K562 (cell line): ENCODE measurements around the gene HRC. TPM values are rescaled to one million over a fixed set of nuclear protein-coding genes. Genes with fewer than 3 reads are reported as not detected.
A peak's percentile ranks its signal among the peaks of the same experiment; 100 is the strongest.

Source experiments
- BMI1 ChIP-seq: fragments of 150-350 bp; IDR thresholded peaks from 2 replicates; pipeline ENCODE4 v1.6.1; 2014; ENCODE audit warnings: low read length
- DDX20 ChIP-seq: fragments of 450-650 bp; IDR thresholded peaks from 2 replicates; pipeline ENCODE4 v1.6.1; 2016; ENCODE audit warnings: missing genetic modification characterization, low read depth, mild to moderate bottlenecking, missing compliant biosample characterization, moderate library complexity
- HDAC1 ChIP-seq, 2 experiments: fragments of 450-650 bp; IDR thresholded peaks; 2 replicates each; pipeline ENCODE4 v1.6.1; 2016 to 2017; ENCODE audit warnings: inconsistent platforms in 1 of 2, mild to moderate bottlenecking in 1 of 2, moderate library complexity in 1 of 2
- HDGF ChIP-seq: fragments of 450-650 bp; IDR thresholded peaks from 2 replicates; pipeline ENCODE4 v1.6.1; 2016
- MAFK ChIP-seq: IDR thresholded peaks from 2 replicates; pipeline ENCODE4 v1.6.1; 2011; ENCODE audit warnings: low read length, improper control_type of control experiment
- PRPF4 ChIP-seq: fragments of 200-400 bp; formaldehyde crosslinking; IDR thresholded peaks from one replicate; pipeline ENCODE4 v1.6.1; 2017; ENCODE audit warnings: low read length, low read depth, mild to moderate bottlenecking; ENCODE audit not compliant: insufficient read depth, poor library complexity, severe bottlenecking
- RUNX1 ChIP-seq: sonication (generic); IDR thresholded peaks from 2 replicates; pipeline ENCODE4 v1.6.1; 2016; ENCODE audit warnings: antibody characterized with exemption, low read depth
- ZEB2 ChIP-seq: fragments of 450-650 bp; IDR thresholded peaks from 2 replicates; pipeline ENCODE4 v1.6.1; 2016
- ZNF165 ChIP-seq: fragments of 250-450 bp; sonication (Bioruptor Pico); IDR thresholded peaks from 2 replicates; pipeline ENCODE4 v1.4.0; 2020; ENCODE audit warnings: borderline replicate concordance
- ZNF408 ChIP-seq: fragments of 250-450 bp; sonication (Bioruptor Pico); IDR thresholded peaks from 2 replicates; pipeline ENCODE4 v1.4.0; 2020; ENCODE audit warnings: low read depth, mild to moderate bottlenecking, moderate library complexity
- polyA plus RNA-seq, 8 experiments: library from polyadenylated mRNA; depleted of rRNA in 4 of 8; stranded (reverse) in 5 of 8; unstranded in 3 of 8; fragments of >200 nt; fragmentation: Nextera tagmentation in 2 of 8; fragmentation: Illumina TruSeq in 1 of 8; extraction: Ambion mirVana in 2 of 8; extraction: Trizol in 1 of 8; gene quantifications; 2 replicates each; pipeline versions ENCODE4 v1.2.1 to v1.2.3, GENCODE V29; 2011 to 2014; ENCODE audit warnings: inconsistent platforms in 1 of 8, missing spikeins in 1 of 8
- total RNA-seq, 7 experiments: library from RNA; depleted of rRNA in 6 of 7; stranded (reverse); fragments of >200 nt in 6 of 7; fragmentation: Illumina TruSeq in 2 of 7; extraction: Trizol in 2 of 7; gene quantifications; 2 replicates each; pipeline versions ENCODE4 v1.2.1 to v1.2.3, GENCODE V29; 2011 to 2021; ENCODE audit warnings: low replicate concordance in 1 of 7
- TF ChIP-seq, protein P1 (sequence below): sonication (generic); formaldehyde crosslinking; IDR thresholded peaks from 2 replicates; pipeline ENCODE4 v1.8.0; 2022; ENCODE audit warnings: mild to moderate bottlenecking, missing genetic modification reagents
- TF ChIP-seq, protein P2 (sequence below): fragments of 250-450 bp; sonication (Bioruptor Pico); IDR thresholded peaks from 2 replicates; pipeline ENCODE4 v1.5.0; 2022; ENCODE audit warnings: mild to moderate bottlenecking
- TF ChIP-seq, protein P3 (sequence below): fragments of 450-650 bp; IDR thresholded peaks from 2 replicates; pipeline ENCODE4 v1.6.1; 2014; ENCODE audit warnings: low read depth, mild to moderate bottlenecking, moderate library complexity, borderline replicate concordance
- TF ChIP-seq, protein P4 (sequence below): fragments of 250-450 bp; sonication (Bioruptor Pico); IDR thresholded peaks from 2 replicates; pipeline ENCODE4 v1.4.0; 2020; ENCODE audit warnings: mild to moderate bottlenecking, moderate library complexity

HRC gene
- total and polyA plus RNA-seq, 9 of the 15 experiments (the other 6 are each of a cell fraction or from before 2014, with no cell fraction given) = 0.66 to 18.7 (median 13.1) TPM

DNA sequence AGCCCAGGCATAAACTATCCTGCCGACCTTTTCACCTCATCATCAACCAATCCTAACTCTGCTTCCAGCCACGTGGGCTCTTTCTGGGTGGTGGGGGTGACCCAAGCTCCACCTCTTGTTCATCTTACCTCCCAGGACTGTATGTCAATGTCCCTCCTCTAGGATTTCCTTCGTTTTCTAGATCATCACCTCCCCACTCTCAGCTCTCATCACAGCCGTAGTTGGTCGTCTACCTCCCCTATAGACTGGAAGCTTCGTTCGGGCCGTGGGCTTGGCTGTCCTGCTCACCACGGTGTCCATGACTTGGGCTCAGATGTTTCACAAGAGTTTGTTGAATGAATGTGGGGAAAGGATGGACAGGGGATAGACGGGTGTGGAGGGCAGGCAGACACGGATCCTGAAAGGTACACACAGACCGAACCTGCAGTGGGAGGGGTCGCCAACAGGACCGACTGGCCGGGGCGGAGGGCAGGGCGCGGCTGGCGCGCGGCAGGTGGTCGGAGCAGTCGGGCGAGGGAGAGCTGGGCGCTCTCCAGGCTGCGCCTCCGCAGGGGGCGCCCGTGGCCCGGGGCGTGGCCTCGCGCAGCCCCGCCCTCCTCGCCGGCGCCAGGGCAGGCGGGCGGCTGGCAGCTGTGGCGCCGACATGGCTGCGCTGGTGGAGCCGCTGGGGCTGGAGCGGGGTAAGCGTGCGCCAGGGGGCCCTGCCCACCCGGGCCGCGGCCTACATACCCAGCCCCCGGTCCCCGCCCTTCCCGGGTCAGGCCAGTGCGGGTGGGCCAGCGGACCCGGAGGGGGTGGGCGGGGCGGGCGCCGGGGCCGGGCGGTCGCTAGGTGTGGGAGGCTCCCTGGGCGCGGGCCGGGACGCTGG lies 41.2 kb downstream of the HRC start, which contains the start of gene LIN7B (continued):
- TF ChIP-seq, protein P1, sequence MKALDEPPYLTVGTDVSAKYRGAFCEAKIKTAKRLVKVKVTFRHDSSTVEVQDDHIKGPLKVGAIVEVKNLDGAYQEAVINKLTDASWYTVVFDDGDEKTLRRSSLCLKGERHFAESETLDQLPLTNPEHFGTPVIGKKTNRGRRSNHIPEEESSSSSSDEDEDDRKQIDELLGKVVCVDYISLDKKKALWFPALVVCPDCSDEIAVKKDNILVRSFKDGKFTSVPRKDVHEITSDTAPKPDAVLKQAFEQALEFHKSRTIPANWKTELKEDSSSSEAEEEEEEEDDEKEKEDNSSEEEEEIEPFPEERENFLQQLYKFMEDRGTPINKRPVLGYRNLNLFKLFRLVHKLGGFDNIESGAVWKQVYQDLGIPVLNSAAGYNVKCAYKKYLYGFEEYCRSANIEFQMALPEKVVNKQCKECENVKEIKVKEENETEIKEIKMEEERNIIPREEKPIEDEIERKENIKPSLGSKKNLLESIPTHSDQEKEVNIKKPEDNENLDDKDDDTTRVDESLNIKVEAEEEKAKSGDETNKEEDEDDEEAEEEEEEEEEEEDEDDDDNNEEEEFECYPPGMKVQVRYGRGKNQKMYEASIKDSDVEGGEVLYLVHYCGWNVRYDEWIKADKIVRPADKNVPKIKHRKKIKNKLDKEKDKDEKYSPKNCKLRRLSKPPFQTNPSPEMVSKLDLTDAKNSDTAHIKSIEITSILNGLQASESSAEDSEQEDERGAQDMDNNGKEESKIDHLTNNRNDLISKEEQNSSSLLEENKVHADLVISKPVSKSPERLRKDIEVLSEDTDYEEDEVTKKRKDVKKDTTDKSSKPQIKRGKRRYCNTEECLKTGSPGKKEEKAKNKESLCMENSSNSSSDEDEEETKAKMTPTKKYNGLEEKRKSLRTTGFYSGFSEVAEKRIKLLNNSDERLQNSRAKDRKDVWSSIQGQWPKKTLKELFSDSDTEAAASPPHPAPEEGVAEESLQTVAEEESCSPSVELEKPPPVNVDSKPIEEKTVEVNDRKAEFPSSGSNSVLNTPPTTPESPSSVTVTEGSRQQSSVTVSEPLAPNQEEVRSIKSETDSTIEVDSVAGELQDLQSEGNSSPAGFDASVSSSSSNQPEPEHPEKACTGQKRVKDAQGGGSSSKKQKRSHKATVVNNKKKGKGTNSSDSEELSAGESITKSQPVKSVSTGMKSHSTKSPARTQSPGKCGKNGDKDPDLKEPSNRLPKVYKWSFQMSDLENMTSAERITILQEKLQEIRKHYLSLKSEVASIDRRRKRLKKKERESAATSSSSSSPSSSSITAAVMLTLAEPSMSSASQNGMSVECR (CRISPR knock-in tag) = peak; percentile 73
- TF ChIP-seq, protein P2, sequence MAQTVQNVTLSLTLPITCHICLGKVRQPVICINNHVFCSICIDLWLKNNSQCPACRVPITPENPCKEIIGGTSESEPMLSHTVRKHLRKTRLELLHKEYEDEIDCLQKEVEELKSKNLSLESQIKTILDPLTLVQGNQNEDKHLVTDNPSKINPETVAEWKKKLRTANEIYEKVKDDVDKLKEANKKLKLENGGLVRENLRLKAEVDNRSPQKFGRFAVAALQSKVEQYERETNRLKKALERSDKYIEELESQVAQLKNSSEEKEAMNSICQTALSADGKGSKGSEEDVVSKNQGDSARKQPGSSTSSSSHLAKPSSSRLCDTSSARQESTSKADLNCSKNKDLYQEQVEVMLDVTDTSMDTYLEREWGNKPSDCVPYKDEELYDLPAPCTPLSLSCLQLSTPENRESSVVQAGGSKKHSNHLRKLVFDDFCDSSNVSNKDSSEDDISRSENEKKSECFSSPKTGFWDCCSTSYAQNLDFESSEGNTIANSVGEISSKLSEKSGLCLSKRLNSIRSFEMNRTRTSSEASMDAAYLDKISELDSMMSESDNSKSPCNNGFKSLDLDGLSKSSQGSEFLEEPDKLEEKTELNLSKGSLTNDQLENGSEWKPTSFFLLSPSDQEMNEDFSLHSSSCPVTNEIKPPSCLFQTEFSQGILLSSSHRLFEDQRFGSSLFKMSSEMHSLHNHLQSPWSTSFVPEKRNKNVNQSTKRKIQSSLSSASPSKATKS (CRISPR knock-in tag) = no peak
- no peak for TF ChIP-seq MAFK
- no peak for TF ChIP-seq ZNF408
- TF ChIP-seq PRPF4 = no peak
- TF ChIP-seq DDX20 = no peak
- TF ChIP-seq, protein P3, sequence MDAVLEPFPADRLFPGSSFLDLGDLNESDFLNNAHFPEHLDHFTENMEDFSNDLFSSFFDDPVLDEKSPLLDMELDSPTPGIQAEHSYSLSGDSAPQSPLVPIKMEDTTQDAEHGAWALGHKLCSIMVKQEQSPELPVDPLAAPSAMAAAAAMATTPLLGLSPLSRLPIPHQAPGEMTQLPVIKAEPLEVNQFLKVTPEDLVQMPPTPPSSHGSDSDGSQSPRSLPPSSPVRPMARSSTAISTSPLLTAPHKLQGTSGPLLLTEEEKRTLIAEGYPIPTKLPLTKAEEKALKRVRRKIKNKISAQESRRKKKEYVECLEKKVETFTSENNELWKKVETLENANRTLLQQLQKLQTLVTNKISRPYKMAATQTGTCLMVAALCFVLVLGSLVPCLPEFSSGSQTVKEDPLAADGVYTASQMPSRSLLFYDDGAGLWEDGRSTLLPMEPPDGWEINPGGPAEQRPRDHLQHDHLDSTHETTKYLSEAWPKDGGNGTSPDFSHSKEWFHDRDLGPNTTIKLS = peak; percentile 68; the same call in 1 of the 2 replicates
- no peak for TF ChIP-seq ZEB2
- TF ChIP-seq, protein P4, sequence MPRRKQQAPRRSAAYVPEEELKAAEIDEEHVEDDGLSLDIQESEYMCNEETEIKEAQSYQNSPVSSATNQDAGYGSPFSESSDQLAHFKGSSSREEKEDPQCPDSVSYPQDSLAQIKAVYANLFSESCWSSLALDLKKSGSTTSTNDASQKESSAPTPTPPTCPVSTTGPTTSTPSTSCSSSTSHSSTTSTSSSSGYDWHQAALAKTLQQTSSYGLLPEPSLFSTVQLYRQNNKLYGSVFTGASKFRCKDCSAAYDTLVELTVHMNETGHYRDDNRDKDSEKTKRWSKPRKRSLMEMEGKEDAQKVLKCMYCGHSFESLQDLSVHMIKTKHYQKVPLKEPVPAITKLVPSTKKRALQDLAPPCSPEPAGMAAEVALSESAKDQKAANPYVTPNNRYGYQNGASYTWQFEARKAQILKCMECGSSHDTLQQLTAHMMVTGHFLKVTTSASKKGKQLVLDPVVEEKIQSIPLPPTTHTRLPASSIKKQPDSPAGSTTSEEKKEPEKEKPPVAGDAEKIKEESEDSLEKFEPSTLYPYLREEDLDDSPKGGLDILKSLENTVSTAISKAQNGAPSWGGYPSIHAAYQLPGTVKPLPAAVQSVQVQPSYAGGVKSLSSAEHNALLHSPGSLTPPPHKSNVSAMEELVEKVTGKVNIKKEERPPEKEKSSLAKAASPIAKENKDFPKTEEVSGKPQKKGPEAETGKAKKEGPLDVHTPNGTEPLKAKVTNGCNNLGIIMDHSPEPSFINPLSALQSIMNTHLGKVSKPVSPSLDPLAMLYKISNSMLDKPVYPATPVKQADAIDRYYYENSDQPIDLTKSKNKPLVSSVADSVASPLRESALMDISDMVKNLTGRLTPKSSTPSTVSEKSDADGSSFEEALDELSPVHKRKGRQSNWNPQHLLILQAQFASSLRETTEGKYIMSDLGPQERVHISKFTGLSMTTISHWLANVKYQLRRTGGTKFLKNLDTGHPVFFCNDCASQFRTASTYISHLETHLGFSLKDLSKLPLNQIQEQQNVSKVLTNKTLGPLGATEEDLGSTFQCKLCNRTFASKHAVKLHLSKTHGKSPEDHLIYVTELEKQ = no peak
- TF ChIP-seq HDGF = no peak
- no peak for TF ChIP-seq ZNF165 (CRISPR knock-in tag)
- no peak for TF ChIP-seq BMI1
- TF ChIP-seq HDAC1 (IDR thresholded peaks at IDR 0.05) = peak in 1 of 2 experiments; percentile 80; a peak in 1 of 4 replicates
- no peak for TF ChIP-seq RUNX1
